LNCAP (cell line): ENCODE data around the gene GCK.

Experiments used
- CTCF ChIP-seq: fragments of 450-650 bp; IDR thresholded peaks from 2 replicates; pipeline ENCODE4 v1.5.1; 2017; ENCODE audit warnings: mild to moderate bottlenecking

The GCK gene

GRCh38 chr7:44158873-44159631, 30.2 kb downstream of the GCK start:
- TF ChIP-seq CTCF: no peak

- TF ChIP-seq CTCF: no peak
These were observed 31.0 kb downstream of the GCK start for GRCh38 chr7:44158096-44158872.

- TF ChIP-seq CTCF: no peak
These were observed 31.8 kb downstream of the GCK start for GRCh38 chr7:44157116-44158080.

GRCh38 chr7:44156453-44157010, 32.7 kb downstream of the GCK start:
- no peak for TF ChIP-seq CTCF

- no peak for TF ChIP-seq CTCF
These were observed 33.8 kb downstream of the GCK start for GRCh38 chr7:44155191-44156185.

GRCh38 chr7:44154703-44155102, 34.5 kb downstream of the GCK start:
- TF ChIP-seq CTCF: no peak
